NCI-H2081 treated with DMSO at 0.1 percent for 48 hours (cell line): ENCODE measurements around the gene NKX6-1.

Experiments used
- DNase-seq: peaks from one replicate; lab custom pipeline; 2025; lab: John Stamatoyannopoulos, UW

NKX6-1 gene

DNA sequence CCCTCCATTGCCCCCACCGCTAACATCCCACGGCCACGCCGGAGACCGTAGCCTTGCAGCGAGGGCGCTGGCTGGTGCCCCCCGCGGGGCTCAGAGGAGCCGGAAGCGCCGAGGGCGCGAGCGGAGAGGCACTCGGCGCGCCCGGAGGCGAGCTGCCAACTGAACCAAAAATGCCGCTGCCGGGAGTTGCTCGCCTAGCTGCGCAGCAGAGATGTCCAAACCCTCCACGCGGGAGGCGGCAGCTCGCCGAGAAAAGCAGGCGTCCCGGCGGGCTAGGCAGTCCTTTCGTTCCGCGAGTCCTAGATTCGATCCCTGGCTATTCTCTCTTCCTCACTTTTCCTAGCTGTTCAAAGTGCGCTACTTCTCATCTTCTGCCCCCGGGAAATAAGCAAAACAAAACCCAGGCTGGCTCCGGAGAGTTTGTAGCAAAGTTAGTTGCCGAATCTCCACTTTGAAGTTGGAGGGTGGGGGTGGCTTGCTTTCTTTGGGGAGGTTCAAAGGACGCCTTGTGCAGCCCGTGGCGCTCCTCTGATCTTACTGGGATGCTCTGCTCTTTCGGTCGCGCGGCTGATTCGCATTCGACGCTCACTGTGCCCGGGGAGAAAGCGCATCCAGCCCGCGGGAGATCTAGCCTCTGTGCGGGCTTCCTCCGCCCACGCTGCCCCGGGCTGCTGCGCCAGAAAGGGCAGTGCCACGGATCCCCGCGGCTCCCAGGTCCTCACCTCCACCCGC is 723 bp downstream of the NKX6-1 start:
- no peak for DNase-seq

DNA sequence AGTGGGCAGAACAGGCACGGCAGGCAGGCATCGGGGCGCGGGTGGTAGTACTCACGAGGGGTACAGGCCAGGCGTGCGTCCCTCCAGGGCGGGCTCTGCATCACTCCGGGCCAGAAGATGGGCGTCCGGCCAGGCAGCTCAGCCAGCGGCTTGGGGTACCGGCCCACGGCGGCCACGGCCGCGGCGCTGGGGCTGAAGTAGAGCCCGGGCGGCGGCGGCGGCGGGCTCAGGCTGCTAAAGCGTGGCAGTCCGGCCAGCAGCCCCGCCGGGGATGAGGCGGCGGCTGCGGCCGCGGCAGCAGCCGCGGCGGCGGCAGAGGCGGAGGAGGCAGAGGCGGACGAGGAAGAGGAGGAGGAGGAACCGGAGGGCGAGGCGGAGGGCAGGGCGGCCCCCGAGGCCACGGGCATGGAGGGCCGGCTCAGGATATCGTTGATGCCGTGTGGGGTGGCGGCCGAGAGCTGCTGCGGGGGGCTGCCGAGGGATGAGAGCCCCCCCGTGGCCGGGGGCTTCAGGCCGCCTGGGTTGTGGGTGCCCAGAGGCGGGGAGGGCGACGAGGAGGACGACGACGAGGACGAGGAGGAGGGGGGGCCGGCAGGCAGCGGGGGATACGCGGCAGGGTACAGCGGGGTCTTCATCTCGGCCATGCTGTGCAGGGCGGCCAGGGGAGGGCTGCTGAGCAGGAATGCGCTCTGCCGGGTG is 1.4 kb downstream of the NKX6-1 start:
- DNase-seq: no peak

DNA sequence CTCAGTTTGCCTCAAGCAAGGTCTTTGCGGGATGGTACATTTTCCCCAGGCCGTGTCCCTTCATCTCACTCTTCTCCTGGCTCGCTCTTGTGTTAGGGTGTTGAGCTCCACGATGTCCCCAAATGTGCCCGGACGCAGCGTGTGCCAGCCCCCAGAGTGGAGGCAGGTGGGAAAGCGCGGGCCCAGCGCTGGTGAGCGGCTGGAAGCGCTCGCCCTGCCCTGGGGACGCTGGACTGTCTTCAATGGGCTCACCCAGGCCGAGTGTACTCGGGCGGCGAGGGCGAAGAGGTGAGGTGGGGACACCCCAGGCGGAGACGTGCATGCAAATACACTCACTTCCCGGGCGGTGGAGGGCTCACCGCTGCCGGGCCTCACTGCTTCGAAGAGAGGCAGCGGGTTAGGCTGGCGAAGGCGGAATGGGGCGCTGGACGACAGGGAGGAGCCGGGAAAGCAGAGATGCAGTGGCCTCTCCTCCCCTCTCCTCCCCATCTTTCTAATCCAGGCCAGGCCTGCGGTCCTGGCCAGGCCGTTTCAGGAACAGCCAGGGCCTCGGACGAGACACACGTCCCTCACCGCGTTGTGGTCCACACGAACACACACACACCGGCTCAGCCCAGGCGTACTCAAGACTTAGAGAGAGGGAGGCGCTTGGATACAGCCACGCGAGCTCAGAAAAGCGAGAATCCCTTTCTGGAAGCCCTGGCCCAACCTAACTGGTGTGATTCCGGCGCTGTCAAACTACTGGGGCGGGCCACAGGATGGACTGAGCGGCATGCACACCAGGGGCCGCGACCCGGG is 2.2 kb downstream of the NKX6-1 start:
- no peak for DNase-seq

DNA sequence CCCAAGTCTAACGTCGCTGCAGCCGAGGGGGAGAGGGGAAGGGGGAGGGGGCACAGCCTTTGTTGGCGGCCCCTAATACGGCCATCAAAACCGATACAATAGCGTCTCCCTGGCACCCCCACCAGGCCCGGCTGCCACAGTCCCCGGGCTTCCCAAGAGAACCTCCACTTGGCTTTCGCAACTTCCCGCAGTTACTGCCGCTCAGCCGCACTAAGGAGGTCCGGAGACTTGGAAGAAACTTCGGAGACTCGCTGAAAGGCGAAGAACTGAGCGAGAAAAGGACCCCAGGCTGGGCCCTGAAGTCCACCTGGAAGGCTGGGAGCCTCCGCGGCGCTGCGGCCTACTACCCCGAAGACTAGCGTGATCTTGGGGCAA is 2.8 kb downstream of the NKX6-1 start:
- DNase-seq: no peak

DNA sequence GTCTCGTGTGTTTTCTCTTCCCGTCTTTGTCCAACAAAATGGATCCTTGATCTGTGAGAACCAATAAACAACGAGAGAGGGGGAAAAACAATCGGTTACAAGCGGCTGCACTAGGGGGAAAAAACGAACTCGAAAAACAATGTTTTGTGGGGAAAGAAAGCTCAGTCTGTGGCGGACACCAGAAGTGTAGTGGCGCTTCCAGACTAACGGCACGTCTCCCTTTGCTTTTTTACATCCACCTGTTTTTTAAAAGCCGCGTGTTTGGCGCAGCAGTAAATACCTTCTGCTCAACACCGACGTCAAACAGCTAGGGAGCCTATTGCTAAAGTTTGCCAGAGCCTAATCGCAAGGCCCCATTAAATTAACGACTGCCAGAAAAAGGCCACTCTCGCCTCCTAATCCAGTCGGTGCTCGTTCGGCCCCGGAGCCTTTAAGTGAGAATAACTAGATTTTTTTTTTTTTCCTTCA is 3.3 kb downstream of the NKX6-1 start:
- DNase-seq: no peak

DNA sequence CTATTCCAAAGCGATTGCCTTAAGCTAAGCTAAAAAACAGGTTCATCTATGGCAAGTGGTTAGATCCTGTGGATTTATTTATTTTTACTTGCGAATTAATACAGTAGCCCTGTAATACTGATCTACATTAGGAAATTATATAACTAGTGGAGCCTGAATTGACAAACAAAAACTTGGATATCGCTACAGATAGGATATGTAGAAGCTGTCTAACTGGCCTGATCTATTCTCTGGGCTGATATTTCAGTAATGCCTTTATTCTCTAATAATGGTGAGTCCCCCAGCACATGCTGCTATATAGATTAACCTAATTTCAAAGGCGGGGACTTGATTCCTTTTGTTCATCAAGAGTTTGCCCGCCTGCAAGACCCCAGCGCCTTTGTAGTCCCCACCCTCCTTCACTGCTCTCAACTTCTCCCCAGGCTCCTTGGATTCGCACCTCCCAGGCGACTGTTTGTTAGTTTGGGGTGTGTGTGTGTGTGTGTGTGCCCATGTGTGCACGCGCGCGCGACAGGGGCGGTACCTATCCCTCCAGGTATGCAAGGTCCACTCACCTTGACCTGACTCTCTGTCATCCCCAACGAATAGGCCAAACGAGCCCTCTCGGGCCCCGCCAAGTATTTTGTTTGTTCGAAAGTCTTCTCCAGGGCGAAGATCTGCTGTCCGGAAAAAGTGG is 3.8 kb downstream of the NKX6-1 start:
- DNase-seq: no peak

DNA sequence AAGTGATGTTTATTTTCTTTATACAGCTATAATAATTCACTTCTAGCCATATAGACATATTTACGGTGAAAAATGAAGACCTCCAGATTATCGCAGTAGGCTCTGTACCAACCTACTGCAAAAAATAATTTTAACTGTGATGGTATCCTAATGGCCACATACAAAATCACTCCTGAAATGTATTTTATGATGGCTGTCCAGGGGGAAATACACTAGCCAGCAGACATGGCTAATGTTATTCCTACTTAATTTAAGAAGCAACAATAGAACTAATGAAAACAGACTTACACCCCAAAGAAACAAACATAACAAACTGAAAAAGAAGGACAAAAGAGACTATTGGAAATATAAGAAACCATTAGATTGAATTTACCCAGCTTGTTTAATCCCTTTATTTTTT is 4.6 kb downstream of the NKX6-1 start:
- no peak for DNase-seq

DNA sequence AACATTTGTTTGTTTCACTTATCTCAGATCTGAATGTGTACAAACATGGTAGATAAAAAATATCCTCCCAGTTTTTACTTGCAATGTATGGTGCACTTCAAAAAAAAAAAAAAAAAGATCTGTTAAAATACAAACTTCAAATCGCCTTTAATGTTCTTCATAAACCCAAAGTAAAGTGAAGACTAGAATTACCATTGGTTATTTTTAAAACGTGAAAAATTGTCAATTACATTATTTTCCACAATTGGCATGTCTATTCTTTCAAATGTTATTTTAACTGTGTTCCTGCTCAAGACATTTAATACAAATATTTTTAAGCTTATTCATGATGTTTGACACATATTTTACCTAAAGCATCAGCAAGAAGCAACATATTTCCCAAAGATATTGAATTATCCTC is 5.0 kb downstream of the NKX6-1 start:
- no peak for DNase-seq

DNA sequence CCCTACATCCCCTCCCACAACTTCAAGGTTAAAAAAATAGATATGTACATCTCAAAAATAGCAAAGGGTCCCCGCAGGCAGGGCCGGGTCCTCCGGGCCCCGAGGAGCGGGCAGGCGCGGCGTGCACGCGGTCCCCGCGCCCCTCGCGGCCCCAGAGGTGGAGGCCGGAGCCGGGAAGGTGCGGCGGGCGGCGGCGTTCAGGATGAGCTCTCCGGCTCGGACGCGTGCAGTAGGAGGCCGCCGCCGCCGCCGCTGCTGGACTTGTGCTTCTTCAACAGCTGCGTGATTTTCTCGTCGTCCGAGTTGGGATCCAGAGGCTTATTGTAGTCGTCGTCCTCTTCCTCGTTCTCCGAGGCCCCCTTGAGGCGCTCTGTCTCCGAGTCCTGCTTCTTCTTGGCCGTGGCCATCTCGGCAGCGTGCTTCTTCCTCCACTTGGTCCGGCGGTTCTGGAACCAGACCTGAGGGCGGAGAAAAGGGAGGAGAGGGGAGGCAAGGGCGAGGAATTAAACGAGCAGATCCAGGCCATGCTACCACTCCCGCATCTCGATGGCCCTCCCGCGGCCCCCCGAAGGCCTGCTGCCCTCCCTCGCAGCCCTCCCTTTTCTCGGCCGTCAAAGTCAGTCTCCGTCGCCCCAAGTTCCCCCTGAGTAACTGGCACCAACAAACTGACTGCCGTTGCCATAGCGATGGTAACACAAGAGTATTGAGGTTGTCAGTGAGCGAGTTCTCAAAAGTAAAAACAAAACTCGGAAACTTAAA is 5.8 kb downstream of the NKX6-1 start:
- no peak for DNase-seq

DNA sequence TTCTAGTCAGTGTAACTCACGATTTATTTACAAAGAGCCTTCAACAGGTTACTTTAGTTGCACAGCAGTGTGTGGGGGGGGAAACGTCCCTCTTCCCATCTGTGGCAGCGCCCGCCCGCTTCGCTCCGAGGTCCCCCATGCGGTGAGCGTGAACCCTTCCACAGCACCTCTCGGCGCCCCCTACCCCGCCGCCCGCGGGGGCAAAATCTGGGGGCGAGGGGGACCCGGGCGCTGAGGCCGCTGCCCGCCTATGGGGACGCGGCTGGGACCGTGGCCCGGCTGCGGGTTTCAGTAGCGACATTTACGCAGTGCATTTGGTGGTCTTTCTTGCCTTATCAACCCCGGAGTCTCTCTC is 6.4 kb downstream of the NKX6-1 start:
- no peak for DNase-seq

DNA sequence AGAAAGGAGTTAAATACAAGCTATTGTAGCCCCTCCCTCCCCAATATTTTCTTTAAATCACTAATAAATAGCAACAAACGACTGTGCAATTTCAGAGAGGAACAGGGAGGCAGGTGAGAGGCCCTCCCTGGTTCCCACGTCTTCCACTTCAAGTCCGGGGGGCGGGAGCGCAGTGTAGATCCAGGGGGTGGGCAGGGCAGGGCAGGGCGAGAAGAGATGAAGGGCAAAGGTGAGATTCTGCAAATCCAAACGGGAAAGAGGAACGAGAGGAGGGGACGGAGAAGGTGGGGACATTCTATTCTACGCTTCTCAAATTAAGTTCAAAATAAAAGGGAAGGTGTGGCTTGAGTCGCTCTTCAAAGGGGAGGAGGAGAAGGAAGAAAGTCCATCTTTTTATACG is 6.8 kb downstream of the NKX6-1 start:
- DNase-seq: no peak

DNA sequence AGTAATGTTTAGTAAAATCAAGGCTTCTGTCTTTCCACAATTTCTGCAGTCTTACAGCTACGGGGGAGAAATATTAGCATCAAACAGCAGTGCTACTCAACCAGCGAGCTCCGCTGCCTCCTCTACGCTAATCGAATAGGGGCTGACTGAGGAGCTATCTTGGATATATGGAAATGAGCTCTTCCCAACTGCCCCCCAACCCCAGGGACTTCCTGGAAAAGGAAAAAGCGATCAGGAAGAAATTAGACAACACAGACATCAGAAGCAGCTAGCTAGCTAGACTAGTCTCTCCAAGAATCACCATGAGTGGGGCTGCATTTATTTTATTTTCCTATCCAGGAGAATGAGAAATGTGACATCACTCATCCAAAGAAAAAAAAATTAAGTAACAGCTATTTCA is 7.6 kb downstream of the NKX6-1 start:
- DNase-seq: no peak

DNA sequence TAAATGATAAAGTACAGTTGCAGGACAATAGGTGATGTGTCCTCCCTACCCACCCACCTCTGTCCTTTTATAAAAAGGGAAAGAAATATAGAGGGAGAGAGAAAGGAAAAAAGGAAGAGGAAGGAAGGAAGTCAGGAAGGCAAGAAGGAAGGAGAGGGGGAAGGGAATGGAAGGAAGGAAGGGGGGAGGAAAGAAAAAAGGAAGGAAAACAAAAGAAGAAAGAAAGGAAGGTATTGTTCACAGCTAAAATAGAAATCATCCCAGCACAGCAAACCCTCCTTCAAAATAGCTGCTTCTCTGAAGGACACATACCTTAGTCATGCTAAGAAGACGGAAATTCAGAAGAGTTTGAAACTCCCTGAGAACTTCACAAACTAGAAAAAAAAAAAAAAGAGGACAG is 8.4 kb downstream of the NKX6-1 start:
- no peak for DNase-seq

DNA sequence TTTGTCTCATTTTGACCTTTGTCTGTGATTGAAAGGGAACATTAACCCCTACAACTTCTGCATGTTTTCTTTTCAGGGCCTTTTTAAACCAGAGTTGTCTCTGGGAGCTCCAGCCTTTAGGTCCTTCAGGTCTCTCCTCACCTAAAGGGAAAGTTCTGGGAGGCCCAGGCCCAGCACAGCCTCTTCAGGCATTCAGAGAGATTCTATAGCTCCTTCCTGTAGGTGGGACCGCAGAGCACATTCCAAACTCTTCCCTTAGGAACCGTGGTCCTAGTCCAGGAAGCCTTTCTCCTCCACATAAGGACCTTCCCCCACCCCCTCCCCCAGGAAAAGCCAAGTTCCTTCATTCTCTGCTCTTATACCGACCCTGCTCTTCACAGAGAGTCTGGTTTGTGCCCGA is 14.9 kb downstream of the NKX6-1 start:
- DNase-seq: no peak

DNA sequence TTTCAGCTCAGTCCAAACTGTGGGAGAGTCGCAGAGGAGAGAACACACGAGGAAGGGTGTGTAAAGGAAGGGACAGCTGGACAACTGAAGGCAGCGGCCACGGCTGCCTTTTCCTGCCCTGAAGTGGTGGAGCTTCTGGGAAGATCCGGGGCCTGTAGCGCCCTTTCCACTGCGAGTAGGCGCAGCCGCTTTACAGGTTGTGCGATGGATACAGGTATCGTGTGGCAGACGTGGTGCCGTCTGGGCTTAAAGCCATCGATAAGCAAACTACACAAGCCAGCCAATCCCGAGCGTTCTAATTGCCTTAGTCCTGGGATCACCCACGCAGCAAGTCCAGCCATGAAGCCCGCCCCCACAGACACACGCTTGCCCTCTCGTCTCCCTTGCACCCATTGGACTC is 15.4 kb downstream of the NKX6-1 start:
- no peak for DNase-seq

DNA sequence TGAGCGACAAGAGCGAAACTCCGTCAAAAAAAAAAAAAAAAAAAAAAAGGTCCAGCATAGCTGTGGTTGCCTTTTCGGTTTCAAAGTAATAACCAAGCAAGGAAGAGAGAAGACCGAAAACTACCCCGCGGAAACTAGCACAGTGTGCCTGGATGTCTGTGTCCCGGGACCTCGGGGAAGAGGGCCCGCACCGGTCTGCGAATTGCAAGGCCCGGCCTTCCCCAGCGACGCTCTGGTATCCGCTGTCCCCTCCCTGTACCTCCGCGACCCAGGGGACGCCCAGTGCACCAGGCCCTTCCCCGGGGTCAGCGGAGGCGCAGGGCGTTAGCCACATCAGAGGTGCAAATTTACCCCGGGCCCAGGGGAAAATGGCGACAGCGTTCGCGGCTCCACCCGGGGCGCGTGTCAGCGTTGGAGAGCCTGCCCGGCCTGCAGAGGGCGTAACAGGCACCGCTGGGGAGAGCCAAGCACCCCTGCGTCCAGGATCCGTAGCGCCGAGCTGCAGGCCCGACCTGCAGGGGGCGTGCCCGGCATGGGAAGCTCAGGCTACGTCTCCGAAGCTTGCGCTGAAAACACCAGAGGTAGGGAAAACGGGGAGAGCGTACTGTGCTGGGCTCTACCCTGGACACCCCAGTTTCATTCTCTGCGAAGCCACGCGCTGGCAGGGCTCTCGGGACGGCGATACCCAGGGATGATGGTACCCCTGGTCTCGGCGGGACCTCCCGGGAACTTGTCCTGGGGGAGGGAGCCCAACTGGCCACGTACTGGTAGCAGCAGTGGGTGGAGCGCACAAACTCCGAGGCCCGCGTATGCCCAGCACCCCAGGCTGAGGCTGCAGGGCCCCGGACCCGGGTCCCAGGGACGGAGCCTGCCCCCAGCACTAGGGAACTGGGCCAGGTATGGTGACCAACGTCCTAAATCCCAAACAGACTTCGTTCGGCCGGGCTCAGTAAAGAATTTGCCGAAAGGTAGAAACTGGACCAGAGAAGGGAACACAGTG is 16.2 kb downstream of the NKX6-1 start:
- DNase-seq: no peak

DNA sequence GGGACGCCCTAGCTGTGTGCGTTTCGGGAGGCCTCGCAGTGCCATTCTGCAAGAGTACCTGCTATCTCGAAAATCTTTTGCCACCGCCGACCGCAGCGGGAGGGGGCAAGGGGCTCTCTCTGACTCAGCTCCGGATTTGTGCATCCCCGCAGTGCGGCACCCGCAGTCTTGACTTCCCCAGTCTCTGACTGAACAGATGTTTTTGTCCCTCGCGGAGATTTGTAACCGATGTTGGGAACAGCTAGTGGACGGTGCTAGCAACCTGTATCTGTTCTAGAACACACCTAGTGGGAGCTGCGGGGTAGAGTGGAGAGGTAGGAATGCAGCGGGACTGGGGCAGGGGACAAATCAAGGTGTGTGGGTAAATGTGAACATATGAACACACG is 17.2 kb downstream of the NKX6-1 start:
- DNase-seq: no peak

DNA sequence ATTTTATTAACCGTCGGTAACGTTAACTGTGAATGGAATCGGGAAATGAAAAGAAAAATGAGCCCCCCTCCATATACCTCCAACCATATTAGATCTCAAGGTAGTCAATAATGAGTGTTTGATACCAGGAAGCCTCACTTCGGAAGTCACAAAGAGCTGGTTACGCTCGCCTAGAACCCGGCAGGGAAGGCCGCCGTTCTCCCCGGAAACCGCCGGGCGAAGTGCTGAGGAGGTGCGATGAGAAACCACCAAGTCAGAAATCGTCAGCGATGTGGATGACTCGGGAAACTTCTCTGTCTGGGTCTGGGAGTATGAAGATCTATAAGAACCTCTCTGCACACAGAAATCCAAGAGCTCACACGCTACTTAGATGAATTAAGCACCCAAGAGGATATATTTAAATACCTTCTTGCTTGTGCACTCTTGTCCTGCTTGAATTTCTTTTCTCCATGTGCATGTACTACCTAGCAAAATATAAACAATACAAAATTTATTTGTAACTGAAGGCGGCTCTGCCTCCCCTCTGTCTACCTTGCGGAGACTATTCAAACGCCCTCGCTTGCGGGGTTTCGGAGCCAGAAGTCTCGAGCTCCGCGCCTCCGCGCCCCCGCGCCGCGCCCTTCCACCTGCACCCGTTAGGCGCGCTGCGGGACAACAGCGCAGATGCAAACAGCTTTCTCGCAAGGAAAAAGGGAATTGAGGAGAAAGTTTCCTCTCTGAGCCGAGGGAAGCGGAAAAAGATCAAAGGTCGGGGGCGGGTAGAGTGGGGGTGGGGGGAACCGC is 17.8 kb downstream of the NKX6-1 start:
- no peak for DNase-seq

DNA sequence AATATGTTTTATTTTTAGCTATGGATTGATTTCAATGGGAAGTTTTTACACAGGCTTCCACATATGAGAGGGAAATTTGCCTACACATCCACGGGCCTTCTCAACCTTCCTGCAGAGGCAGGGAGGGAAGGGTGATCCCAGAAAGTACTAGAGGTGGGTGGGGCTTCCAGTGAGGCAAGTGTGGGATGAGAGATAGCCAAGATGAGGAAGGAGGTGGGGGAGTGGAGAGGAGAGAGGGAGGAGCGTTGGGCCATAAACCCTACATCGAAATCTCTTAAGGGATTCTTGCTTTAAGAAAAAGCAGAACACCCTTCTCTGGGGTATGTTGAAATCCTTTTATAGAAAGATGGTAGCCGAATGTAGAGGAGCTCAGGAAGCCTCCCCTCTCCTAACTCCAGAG is 19.0 kb downstream of the NKX6-1 start:
- DNase-seq: no peak

DNA sequence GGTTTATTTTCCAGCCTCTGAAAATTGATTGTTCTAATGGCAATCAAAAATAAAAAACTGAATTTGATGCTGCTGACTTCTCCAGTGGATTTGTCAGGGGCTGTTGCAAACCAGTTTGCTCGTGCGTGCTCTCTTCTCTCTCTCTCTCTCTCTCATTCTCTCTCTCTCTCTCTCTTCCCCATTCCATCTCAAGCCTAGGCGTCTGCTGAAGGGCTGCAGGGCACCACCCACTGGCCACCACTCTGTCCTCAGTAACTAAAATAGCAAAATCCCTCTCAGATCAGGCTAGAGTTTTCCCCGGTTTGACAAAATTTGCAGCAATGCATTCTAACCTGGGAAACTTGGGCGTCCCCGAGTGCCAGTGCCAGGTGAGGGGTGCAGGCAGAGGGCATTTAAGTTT is 19.4 kb downstream of the NKX6-1 start:
- DNase-seq: no peak
